T-helper 17 cell (primary cell): ENCODE data around the gene NMUR1. TPM values are rescaled to one million over a fixed set of nuclear protein-coding genes. Genes with fewer than 3 reads are reported as not detected.

Source experiments
- ATAC-seq: fragments of 150-1000 bp; cut with Tn5 transposase; 2 replicates; pipeline ENCODE4 v1.10.0; 2021; ENCODE audit warnings: mild to moderate bottlenecking, moderate library complexity
- DNase-seq, 3 donors: peaks; one replicate each; pipeline versions ENCODE4 v3.0.0 to v3.0.0-alpha.2; 2020 to 2021
- H3K9me3 ChIP-seq: one replicate; pipeline ENCODE4 v1.7.0; 2013; ENCODE audit warnings: low read length, mild to moderate bottlenecking; ENCODE audit not compliant: control insufficient read depth, poor library complexity, severe bottlenecking
- H3K27ac Mint-ChIP-seq: one replicate; pipeline ENCODE4 v1.8.0; 2022; ENCODE audit warnings: mild to moderate bottlenecking, moderate library complexity, mixed read lengths
- H3K27me3 Mint-ChIP-seq: one replicate; pipeline ENCODE4 v1.8.0; 2022; ENCODE audit warnings: mixed read lengths
- H3K36me3 Mint-ChIP-seq: one replicate; pipeline ENCODE4 v1.8.0; 2022; ENCODE audit warnings: low read depth, mixed read lengths
- H3K4me1 Mint-ChIP-seq: one replicate; pipeline ENCODE4 v1.8.0; 2022; ENCODE audit warnings: mild to moderate bottlenecking, mixed read lengths
- H3K4me3 Mint-ChIP-seq: one replicate; pipeline ENCODE4 v1.8.0; 2022; ENCODE audit warnings: mild to moderate bottlenecking, moderate library complexity, mixed read lengths
- total RNA-seq, 4 donors: library from RNA in 2 of 4; stranded (reverse) in 2 of 4; gene quantifications; one replicate each; pipeline ENCODE4 v1.2.3 and lab custom pipeline; 2022 to 2026

Gene NMUR1
- total RNA-seq, 2 donors from 2014 or later = 0.35 to 0.55 TPM

DNA sequence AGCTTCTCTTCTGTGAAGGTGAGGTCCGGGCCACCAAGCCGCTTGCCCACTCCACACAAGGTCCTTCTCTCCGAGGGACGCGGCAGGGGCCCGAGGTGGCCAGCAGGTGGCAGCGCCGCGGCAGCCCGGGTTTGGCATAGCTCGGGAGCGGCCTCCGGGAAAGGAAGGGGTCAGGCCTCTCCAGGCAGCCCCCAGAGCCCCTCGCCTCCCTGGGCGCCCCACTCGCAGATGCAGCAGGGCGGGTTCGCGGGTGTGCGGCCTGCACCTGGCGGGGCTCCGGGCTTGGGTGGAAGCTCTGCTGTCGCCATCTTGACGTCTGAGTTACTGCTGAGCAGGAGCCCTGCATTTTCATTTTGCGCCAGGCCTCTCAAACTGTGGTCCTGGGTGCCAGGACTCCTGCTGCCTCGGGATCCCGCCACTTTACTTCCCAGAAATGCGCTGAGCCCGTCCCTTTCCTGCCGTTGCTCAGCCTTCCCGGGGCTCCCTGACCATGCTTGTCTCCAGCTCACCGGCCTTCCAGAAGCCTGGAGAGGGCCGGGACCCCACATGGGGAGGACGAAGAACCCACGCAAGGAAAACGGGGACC, 47.3 kb downstream of the NMUR1 start:
- H3K36me3 Mint-ChIP-seq = no peaks in the 10 kb centered on the region
- peaks cover 16% of the 10 kb centered on the region for H3K4me1 Mint-ChIP-seq
- ATAC-seq (peak; percentile 84), DNase-seq (peak; percentile 55 to 66 (median 63))
- H3K27ac Mint-ChIP-seq = peak overlapping the region; percentile 89
- peak overlapping the region; percentile 86 for H3K4me3 Mint-ChIP-seq
- H3K27me3 Mint-ChIP-seq = peaks cover 4% of the 10 kb centered on the region
- H3K9me3 ChIP-seq = no peaks in the 10 kb centered on the region

- Mint-ChIP-seq H3K27me3 (no peaks in the 10 kb centered on the region), H3K4me1 (peaks cover 14% of the 10 kb centered on the region), H3K4me3 (no peak overlapping the region), H3K27ac (no peak overlapping the region), H3K36me3 (no peaks in the 10 kb centered on the region)
- DNase-seq (no peak), ATAC-seq (no peak)
- H3K9me3 ChIP-seq = no peaks in the 10 kb centered on the region
Observed at GRCh38 chr2:231480781-231481180, 49.5 kb downstream of the NMUR1 start.

GRCh38 chr2:231479455-231479854, 50.8 kb downstream of the NMUR1 start:
- DNase-seq (no peak), ATAC-seq (no peak)
- H3K4me1 Mint-ChIP-seq = peaks cover 14% of the 10 kb centered on the region
- no peaks in the 10 kb centered on the region for H3K36me3 Mint-ChIP-seq
- no peak overlapping the region for H3K4me3 Mint-ChIP-seq
- H3K27ac Mint-ChIP-seq = no peak overlapping the region
- no peaks in the 10 kb centered on the region for H3K27me3 Mint-ChIP-seq
- H3K9me3 ChIP-seq = no peaks in the 10 kb centered on the region

DNA sequence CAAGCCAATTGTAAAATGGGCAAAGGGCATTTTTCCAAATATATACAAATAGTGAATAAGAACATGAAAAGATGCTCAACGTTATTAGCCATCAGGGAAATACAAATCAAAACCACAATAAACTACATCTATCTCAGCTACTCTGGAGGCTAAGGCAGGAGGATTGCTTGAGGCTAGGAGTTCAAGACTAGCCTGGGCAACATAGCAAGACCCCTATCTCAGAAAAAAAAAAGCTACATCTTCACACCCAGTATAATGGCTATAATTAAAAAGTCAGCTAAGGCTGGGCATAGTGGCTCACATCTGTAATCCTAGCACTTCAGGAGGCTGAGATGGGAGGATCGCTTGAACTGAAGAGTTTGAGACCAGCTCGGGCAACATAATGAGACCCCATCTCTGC, 53.3 kb downstream of the NMUR1 start:
- H3K27me3 Mint-ChIP-seq = no peaks in the 10 kb centered on the region
- H3K36me3 Mint-ChIP-seq = peaks cover 3% of the 10 kb centered on the region
- DNase-seq (no peak), ATAC-seq (no peak)
- no peak overlapping the region for H3K27ac Mint-ChIP-seq
- peaks cover 7% of the 10 kb centered on the region for H3K4me1 Mint-ChIP-seq
- H3K9me3 ChIP-seq = no peaks in the 10 kb centered on the region
- H3K4me3 Mint-ChIP-seq = no peak overlapping the region

DNA sequence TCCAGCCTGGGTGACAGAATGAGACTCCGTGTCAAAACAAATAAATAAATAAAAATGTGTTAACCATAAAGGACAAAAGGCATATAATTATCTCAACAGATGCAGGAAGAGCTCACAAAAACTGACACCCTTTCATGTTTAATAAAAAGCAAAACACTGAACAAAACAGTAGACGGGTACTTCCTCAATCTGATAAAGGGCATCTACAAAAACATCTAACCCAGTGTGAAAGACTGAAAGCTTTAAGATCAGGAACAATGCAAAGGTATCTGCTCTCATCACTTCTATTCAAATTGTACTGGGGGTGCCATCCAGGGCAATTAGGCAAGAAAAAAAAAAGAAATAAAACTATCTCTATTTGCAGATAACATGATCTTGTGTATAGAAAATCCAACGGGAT, 54.3 kb downstream of the NMUR1 start:
- H3K4me1 Mint-ChIP-seq = peaks cover 6% of the 10 kb centered on the region
- H3K4me3 Mint-ChIP-seq = no peak overlapping the region
- H3K27ac Mint-ChIP-seq = no peak overlapping the region
- H3K9me3 ChIP-seq = no peaks in the 10 kb centered on the region
- H3K36me3 Mint-ChIP-seq = peaks cover 3% of the 10 kb centered on the region
- ATAC-seq (no peak), DNase-seq (no peak)
- H3K27me3 Mint-ChIP-seq = no peaks in the 10 kb centered on the region

Other genes starting within 250 kb of the NMUR1 start
- under 1 TPM; 0.22 to 0.37 TPM for gene B3GNT7, start 134.7 kb downstream of the NMUR1 start, total RNA-seq
- 100 to 1,000 TPM; 385 to 428 TPM for gene NCL, start 66.0 kb downstream of the NMUR1 start, total RNA-seq
- not detected for gene TEX44, start 62.4 kb upstream of the NMUR1 start, total RNA-seq
- gene PTMA, start 178.1 kb upstream of the NMUR1 start, total RNA-seq = 1,000 to 10,000 TPM; 1,121 to 1,256 TPM